T-helper 17 cell (primary cell): ENCODE results near the gene DOCK4. TPM values are rescaled to one million over a fixed set of nuclear protein-coding genes. Genes with fewer than 3 reads are reported as not detected.

Experiments used
- ATAC-seq: fragments of 150-1000 bp; cut with Tn5 transposase; 2 replicates; pipeline ENCODE4 v1.10.0; 2021; ENCODE audit warnings: mild to moderate bottlenecking, moderate library complexity
- DNase-seq, 3 donors: peaks; one replicate each; pipeline versions ENCODE4 v3.0.0 to v3.0.0-alpha.2; 2020 to 2021
- H3K9me3 ChIP-seq: one replicate; pipeline ENCODE4 v1.7.0; 2013; ENCODE audit warnings: low read length, mild to moderate bottlenecking; ENCODE audit not compliant: control insufficient read depth, poor library complexity, severe bottlenecking
- H3K27ac Mint-ChIP-seq: one replicate; pipeline ENCODE4 v1.8.0; 2022; ENCODE audit warnings: mild to moderate bottlenecking, moderate library complexity, mixed read lengths
- H3K27me3 Mint-ChIP-seq: one replicate; pipeline ENCODE4 v1.8.0; 2022; ENCODE audit warnings: mixed read lengths
- H3K36me3 Mint-ChIP-seq: one replicate; pipeline ENCODE4 v1.8.0; 2022; ENCODE audit warnings: low read depth, mixed read lengths
- H3K4me1 Mint-ChIP-seq: one replicate; pipeline ENCODE4 v1.8.0; 2022; ENCODE audit warnings: mild to moderate bottlenecking, mixed read lengths
- H3K4me3 Mint-ChIP-seq: one replicate; pipeline ENCODE4 v1.8.0; 2022; ENCODE audit warnings: mild to moderate bottlenecking, moderate library complexity, mixed read lengths
- total RNA-seq, 4 donors: library from RNA in 2 of 4; stranded (reverse) in 2 of 4; gene quantifications; one replicate each; pipeline ENCODE4 v1.2.3 and lab custom pipeline; 2022 to 2026

Gene DOCK4
- total RNA-seq, 2 donors from 2014 or later: 0.18 to 0.57 TPM

GRCh38 chr7:111681242-111681641, 525.0 kb downstream of the DOCK4 start:
- peaks cover 31% of the 10 kb centered on the region for H3K27me3 Mint-ChIP-seq
- H3K9me3 ChIP-seq: no peaks in the 10 kb centered on the region
- peaks cover 3% of the 10 kb centered on the region for H3K4me1 Mint-ChIP-seq
- no peak for ATAC-seq
- DNase-seq: no peak
- H3K36me3 Mint-ChIP-seq: no peaks in the 10 kb centered on the region
- H3K27ac Mint-ChIP-seq: no peak overlapping the region
- no peak overlapping the region for H3K4me3 Mint-ChIP-seq

GRCh38 chr7:111678986-111679385, 527.2 kb downstream of the DOCK4 start:
- ATAC-seq (no peak), DNase-seq (no peak)
- Mint-ChIP-seq H3K4me1 (peaks cover 3% of the 10 kb centered on the region), H3K27me3 (peaks cover 33% of the 10 kb centered on the region), H3K27ac (no peak overlapping the region), H3K4me3 (no peak overlapping the region), H3K36me3 (no peaks in the 10 kb centered on the region)
- no peaks in the 10 kb centered on the region for H3K9me3 ChIP-seq

- Mint-ChIP-seq H3K4me1 (peaks cover 3% of the 10 kb centered on the region), H3K4me3 (no peak overlapping the region), H3K27me3 (peaks cover 40% of the 10 kb centered on the region), H3K27ac (no peak overlapping the region), H3K36me3 (peaks cover 2% of the 10 kb centered on the region)
- ATAC-seq (no peak), DNase-seq (no peak)
- no peaks in the 10 kb centered on the region for H3K9me3 ChIP-seq
Measured at GRCh38 chr7:111678281-111678680, 527.9 kb downstream of the DOCK4 start.

GRCh38 chr7:111677848-111678247, 528.4 kb downstream of the DOCK4 start:
- ATAC-seq (no peak), DNase-seq (no peak)
- no peaks in the 10 kb centered on the region for H3K9me3 ChIP-seq
- H3K27me3 Mint-ChIP-seq: peaks cover 43% of the 10 kb centered on the region
- no peak overlapping the region for H3K4me3 Mint-ChIP-seq
- peaks cover 3% of the 10 kb centered on the region for H3K4me1 Mint-ChIP-seq
- peaks cover 2% of the 10 kb centered on the region for H3K36me3 Mint-ChIP-seq
- H3K27ac Mint-ChIP-seq: no peak overlapping the region

- Mint-ChIP-seq H3K27me3 (peaks cover 44% of the 10 kb centered on the region), H3K4me1 (peaks cover 3% of the 10 kb centered on the region), H3K4me3 (no peak overlapping the region), H3K27ac (no peak overlapping the region), H3K36me3 (peaks cover 2% of the 10 kb centered on the region)
- DNase-seq (no peak), ATAC-seq (no peak)
- no peaks in the 10 kb centered on the region for H3K9me3 ChIP-seq
Measured at GRCh38 chr7:111676811-111677210, 529.4 kb downstream of the DOCK4 start.

Other genes starting within 250 kb of the DOCK4 start
- gene ZNF277, start 296 bp upstream of the DOCK4 start, total RNA-seq: 10 to 100 TPM; 25.7 to 28.8 TPM
- 100 to 1,000 TPM; 269 to 276 TPM for gene IFRD1, start 244.1 kb upstream of the DOCK4 start, total RNA-seq